K562 (cell line): ENCODE data around the gene GPX6. TPM values are rescaled to one million over a fixed set of nuclear protein-coding genes. Genes with fewer than 3 reads are reported as not detected.

Experiments
- ARHGAP35 ChIP-seq: fragments of 450-650 bp; IDR thresholded peaks from 2 replicates; pipeline ENCODE4 v1.6.1; 2018; ENCODE audit not compliant: partially characterized antibody
- ARID3A ChIP-seq: IDR thresholded peaks from 2 replicates; pipeline ENCODE4 v1.6.1; 2012; ENCODE audit warnings: low read depth, low read length, improper control_type of control experiment, borderline replicate concordance
- BRD4 ChIP-seq: fragments of 200-600 bp; sonication (generic); IDR thresholded peaks from 2 replicates; pipeline ENCODE4 v1.6.1; 2017; ENCODE audit warnings: inconsistent platforms
- CBX1 ChIP-seq: sonication (generic); IDR thresholded peaks from 2 replicates; pipeline ENCODE4 v1.6.1; 2016; ENCODE audit warnings: antibody characterized with exemption, low read depth, mild to moderate bottlenecking
- EHMT2 ChIP-seq: fragments of 450-650 bp; IDR thresholded peaks from 2 replicates; pipeline ENCODE4 v1.6.1; 2018; ENCODE audit warnings: antibody characterized with exemption
- KLF6 ChIP-seq: fragments of 250-450 bp; sonication (Bioruptor Pico); IDR thresholded peaks from 2 replicates; pipeline ENCODE4 v1.4.0; 2020; ENCODE audit warnings: mild to moderate bottlenecking, moderate library complexity, borderline replicate concordance
- NCOA2 ChIP-seq, 2 experiments: fragments of 450-650 bp; IDR thresholded peaks; 2 replicates each; pipeline ENCODE4 v1.6.1; 2018; ENCODE audit warnings: mild to moderate bottlenecking in 2 of 2, moderate library complexity in 1 of 2; ENCODE audit not compliant: partially characterized antibody in 2 of 2
- NFRKB ChIP-seq: fragments of 450-650 bp; IDR thresholded peaks from 2 replicates; pipeline ENCODE4 v1.6.1; 2016; ENCODE audit warnings: low read depth
- NR2F6 ChIP-seq: fragments of 450-650 bp; formaldehyde crosslinking; IDR thresholded peaks from 2 replicates; pipeline ENCODE4 v1.4.0; 2020; ENCODE audit warnings: mild to moderate bottlenecking
- POLR2A ChIP-seq: fragments of 450-650 bp; conservative IDR thresholded peaks from 2 replicates; pipeline ENCODE4 v1.6.1; 2016
- SETDB1 ChIP-seq: IDR thresholded peaks from one replicate; pipeline ENCODE4 v1.6.1; 2012; ENCODE audit warnings: low read length, control low read depth, inconsistent platforms
- SIN3A ChIP-seq, 2 experiments: fragments of 150-350 bp in 1 of 2; IDR thresholded peaks; 2 replicates each; pipeline ENCODE4 v1.6.1; 2011 to 2016; ENCODE audit warnings: borderline replicate concordance in 2 of 2, low read depth in 2 of 2, low read length in 2 of 2, mild to moderate bottlenecking in 2 of 2, moderate library complexity in 2 of 2; ENCODE audit not compliant: control insufficient read depth in 1 of 2
- TGIF2 ChIP-seq: sonication (generic); formaldehyde crosslinking; IDR thresholded peaks from 2 replicates; pipeline ENCODE4 v1.8.1; 2022; ENCODE audit warnings: mild to moderate bottlenecking, missing genetic modification reagents, moderate library complexity
- XRCC4 ChIP-seq: IDR thresholded peaks from one replicate; pipeline ENCODE4 v1.6.1; 2011; ENCODE audit not compliant: insufficient read depth, insufficient read length; ENCODE audit errors: extremely low read depth
- ZC3H8 ChIP-seq: fragments of 450-650 bp; IDR thresholded peaks from 2 replicates; pipeline ENCODE4 v1.6.1; 2017
- ZNF561 ChIP-seq: fragments of 450-650 bp; formaldehyde crosslinking; conservative IDR thresholded peaks from 2 replicates; pipeline ENCODE4 v1.4.0; 2020; ENCODE audit warnings: mild to moderate bottlenecking, moderate library complexity
- polyA plus RNA-seq, 8 experiments: library from polyadenylated mRNA; depleted of rRNA in 4 of 8; stranded (reverse) in 5 of 8; unstranded in 3 of 8; fragments of >200 nt; fragmentation: Nextera tagmentation in 2 of 8; fragmentation: Illumina TruSeq in 1 of 8; extraction: Ambion mirVana in 2 of 8; extraction: Trizol in 1 of 8; gene quantifications; 2 replicates each; pipeline versions ENCODE4 v1.2.1 to v1.2.3, GENCODE V29; 2011 to 2014; ENCODE audit warnings: inconsistent platforms in 1 of 8, missing spikeins in 1 of 8
- total RNA-seq, 7 experiments: library from RNA; depleted of rRNA in 6 of 7; stranded (reverse); fragments of >200 nt in 6 of 7; fragmentation: Illumina TruSeq in 2 of 7; extraction: Trizol in 2 of 7; gene quantifications; 2 replicates each; pipeline versions ENCODE4 v1.2.1 to v1.2.3, GENCODE V29; 2011 to 2021; ENCODE audit warnings: low replicate concordance in 1 of 7
- TF ChIP-seq, protein P1 (sequence below): fragments of 450-650 bp; formaldehyde crosslinking; IDR thresholded peaks from 2 replicates; pipeline ENCODE4 v1.4.0; 2020; ENCODE audit warnings: mild to moderate bottlenecking
- TF ChIP-seq, protein P2 (sequence below): fragments of 250-450 bp; sonication (Bioruptor Pico); IDR thresholded peaks from 2 replicates; pipeline ENCODE4 v1.8.0; 2022; ENCODE audit warnings: moderate library complexity, mild to moderate bottlenecking, inconsistent platforms
- TF ChIP-seq, protein P3 (sequence below): fragments of 250-450 bp; sonication (Bioruptor Pico); IDR thresholded peaks from 2 replicates; pipeline ENCODE4 v1.5.0; 2020; ENCODE audit warnings: mild to moderate bottlenecking

Gene GPX6
- total and polyA plus RNA-seq, 9 of the 15 experiments (the other 6 are each of a cell fraction or from before 2014, with no cell fraction given), result not detected

DNA sequence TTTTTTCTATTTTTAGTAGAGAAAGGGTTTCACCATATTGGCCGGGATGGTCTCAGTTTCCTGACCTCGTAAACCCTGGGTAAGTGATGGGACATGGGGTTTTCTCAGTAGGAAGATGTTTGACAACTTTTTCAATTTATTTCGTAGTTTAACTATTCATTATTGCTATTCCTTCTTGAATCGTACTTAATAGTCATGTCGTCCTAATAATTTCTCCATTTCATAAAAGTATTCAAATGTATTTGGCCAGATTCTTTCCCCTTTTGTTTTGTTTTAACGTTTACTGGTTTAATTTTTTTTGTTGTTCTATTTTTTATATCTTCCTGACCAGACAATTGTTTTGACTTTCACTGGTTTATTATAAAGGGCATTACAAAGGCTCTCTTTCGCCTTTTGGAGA lies 26.4 kb upstream of the GPX6 start (continued):
- TF ChIP-seq ARID3A, result no peak
- TF ChIP-seq ARHGAP35, result no peak
- no peak for TF ChIP-seq EHMT2
- no peak for TF ChIP-seq NCOA2 (IDR thresholded peaks at IDR 0.05; ENCODE audit: partially characterized antibody in 2 of 2)
- TF ChIP-seq, protein P1, sequence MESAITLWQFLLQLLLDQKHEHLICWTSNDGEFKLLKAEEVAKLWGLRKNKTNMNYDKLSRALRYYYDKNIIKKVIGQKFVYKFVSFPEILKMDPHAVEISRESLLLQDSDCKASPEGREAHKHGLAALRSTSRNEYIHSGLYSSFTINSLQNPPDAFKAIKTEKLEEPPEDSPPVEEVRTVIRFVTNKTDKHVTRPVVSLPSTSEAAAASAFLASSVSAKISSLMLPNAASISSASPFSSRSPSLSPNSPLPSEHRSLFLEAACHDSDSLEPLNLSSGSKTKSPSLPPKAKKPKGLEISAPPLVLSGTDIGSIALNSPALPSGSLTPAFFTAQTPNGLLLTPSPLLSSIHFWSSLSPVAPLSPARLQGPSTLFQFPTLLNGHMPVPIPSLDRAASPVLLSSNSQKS, result no peak
- no peak for TF ChIP-seq KLF6 (CRISPR knock-in tag)
- TF ChIP-seq TGIF2 (CRISPR knock-in tag), result no peak
- TF ChIP-seq SIN3A (IDR thresholded peaks at IDR 0.05; ENCODE audit: borderline replicate concordance in 2 of 2, control insufficient read depth in 1 of 2, low read depth in 2 of 2, low read length in 2 of 2), result no peak
- no peak for TF ChIP-seq ZC3H8
- TF ChIP-seq BRD4, result no peak
- TF ChIP-seq CBX1, result no peak
- TF ChIP-seq, protein P2, sequence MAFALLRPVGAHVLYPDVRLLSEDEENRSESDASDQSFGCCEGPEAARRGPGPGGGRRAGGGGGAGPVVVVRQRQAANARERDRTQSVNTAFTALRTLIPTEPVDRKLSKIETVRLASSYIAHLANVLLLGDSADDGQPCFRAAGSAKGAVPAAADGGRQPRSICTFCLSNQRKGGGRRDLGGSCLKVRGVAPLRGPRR (CRISPR knock-in tag), result no peak
- TF ChIP-seq NFRKB, result 0 out of 2 replicates have a peak, but pooled peaks have one; percentile 26
- TF ChIP-seq SETDB1, result no peak
- TF ChIP-seq, protein P3, sequence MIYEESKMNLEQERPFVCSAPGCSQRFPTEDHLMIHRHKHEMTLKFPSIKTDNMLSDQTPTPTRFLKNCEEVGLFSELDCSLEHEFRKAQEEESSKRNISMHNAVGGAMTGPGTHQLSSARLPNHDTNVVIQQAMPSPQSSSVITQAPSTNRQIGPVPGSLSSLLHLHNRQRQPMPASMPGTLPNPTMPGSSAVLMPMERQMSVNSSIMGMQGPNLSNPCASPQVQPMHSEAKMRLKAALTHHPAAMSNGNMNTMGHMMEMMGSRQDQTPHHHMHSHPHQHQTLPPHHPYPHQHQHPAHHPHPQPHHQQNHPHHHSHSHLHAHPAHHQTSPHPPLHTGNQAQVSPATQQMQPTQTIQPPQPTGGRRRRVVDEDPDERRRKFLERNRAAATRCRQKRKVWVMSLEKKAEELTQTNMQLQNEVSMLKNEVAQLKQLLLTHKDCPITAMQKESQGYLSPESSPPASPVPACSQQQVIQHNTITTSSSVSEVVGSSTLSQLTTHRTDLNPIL (CRISPR knock-in tag), result no peak
- TF ChIP-seq XRCC4, result no peak
- TF ChIP-seq ZNF561 (CRISPR knock-in tag), result no peak
- no peak for TF ChIP-seq POLR2A
- TF ChIP-seq NR2F6, result no peak
